ENCODE measurements around the gene MIS18BP1.
"Not testable (repeated sequence)": the region's sequence is repeated elsewhere in the genome, so short reads cannot be mapped to it uniquely, and the experiment has no call there.

MIS18BP1 gene

GRCh38 chr14:45246151-45246550, 6.9 kb downstream of the MIS18BP1 start:
- no peak for DNase-seq (ENCODE audit: low spot score)

GRCh38 chr14:45242706-45243105, 10.3 kb downstream of the MIS18BP1 start:
- no peak for DNase-seq (ENCODE audit: low spot score)

GRCh38 chr14:45238988-45239387, 14.0 kb downstream of the MIS18BP1 start:
- no peak for DNase-seq (ENCODE audit: low spot score)

GRCh38 chr14:45227566-45227965, 25.4 kb downstream of the MIS18BP1 start:
- DNase-seq (ENCODE audit: low spot score), result no peak

- DNase-seq (ENCODE audit: low spot score), result no peak
Measured at GRCh38 chr14:45222485-45223262, 30.3 kb downstream of the MIS18BP1 start.

GRCh38 chr14:45214341-45214740, 38.7 kb downstream of the MIS18BP1 start:
- DNase-seq (ENCODE audit: low spot score), result not testable (repeated sequence)

GRCh38 chr14:45213716-45214115, 39.3 kb downstream of the MIS18BP1 start:
- not testable (repeated sequence) for DNase-seq (ENCODE audit: low spot score)

GRCh38 chr14:45212231-45212630, 40.8 kb downstream of the MIS18BP1 start:
- DNase-seq (ENCODE audit: low spot score), result no peak

- DNase-seq (ENCODE audit: low spot score), result no peak
Measured at GRCh38 chr14:45211295-45211694, 41.7 kb downstream of the MIS18BP1 start.

GRCh38 chr14:45210159-45210558, 42.8 kb downstream of the MIS18BP1 start:
- no peak for DNase-seq (ENCODE audit: low spot score)

GRCh38 chr14:45204241-45204640, 48.8 kb downstream of the MIS18BP1 start:
- no peak for DNase-seq (ENCODE audit: low spot score)

GRCh38 chr14:45201905-45202304, 51.1 kb downstream of the MIS18BP1 start:
- DNase-seq (ENCODE audit: low spot score), result no peak

GRCh38 chr14:45199230-45199629, 53.8 kb downstream of the MIS18BP1 start:
- DNase-seq (ENCODE audit: low spot score), result peak; percentile 39

- no peak for DNase-seq (ENCODE audit: low spot score)
Measured at GRCh38 chr14:45198551-45198950, 54.5 kb downstream of the MIS18BP1 start.

GRCh38 chr14:45194964-45195363, 58.0 kb downstream of the MIS18BP1 start:
- DNase-seq (ENCODE audit: low spot score), result no peak

GRCh38 chr14:45185100-45185814, 67.7 kb downstream of the MIS18BP1 start:
- peak; percentile 21 for DNase-seq (ENCODE audit: low spot score)

GRCh38 chr14:45181806-45182205, 71.2 kb downstream of the MIS18BP1 start:
- no peak for DNase-seq (ENCODE audit: low spot score)

- no peak for DNase-seq (ENCODE audit: low spot score)
Measured at GRCh38 chr14:45181329-45181728, 71.7 kb downstream of the MIS18BP1 start.

- DNase-seq (ENCODE audit: low spot score), result peak; percentile 23
Measured at GRCh38 chr14:45177076-45177475, 75.9 kb downstream of the MIS18BP1 start.

GRCh38 chr14:45169906-45170305, 83.1 kb downstream of the MIS18BP1 start:
- DNase-seq (ENCODE audit: low spot score), result no peak

- DNase-seq (ENCODE audit: low spot score), result no peak
Measured at GRCh38 chr14:45156067-45156466, 96.9 kb downstream of the MIS18BP1 start.
